CD4-positive, alpha-beta T cell treated with Interleukin-4 for 1 hour (primary cell): Measurements from ENCODE around the gene SERINC5.
"Not testable (repeated sequence)": the region's sequence is repeated elsewhere in the genome, so short reads cannot be mapped to it uniquely, and the experiment has no call there.

Source experiments
- DNase-seq, 2 donors: peaks; one replicate each; pipeline ENCODE4 v3.0.0-alpha.2; 2020 to 2022

The SERINC5 gene

DNA sequence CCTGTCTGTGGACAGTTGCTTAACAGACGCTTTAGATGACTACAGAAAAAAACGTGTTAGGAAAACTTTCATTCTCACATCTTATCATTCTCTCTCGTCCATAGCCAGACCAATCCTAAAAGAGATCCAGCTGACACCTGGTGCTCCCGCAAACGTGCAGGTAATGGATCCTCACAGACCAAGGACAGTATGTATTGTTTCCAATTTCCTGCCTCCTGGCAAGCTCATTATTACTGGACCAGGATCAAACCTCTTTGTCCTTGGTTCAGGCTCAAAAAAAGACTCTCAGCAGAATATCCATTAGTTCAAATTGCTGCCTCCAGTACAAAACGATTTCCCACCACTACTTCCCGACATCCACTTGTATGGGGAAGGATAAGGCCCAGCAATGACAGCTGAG is 62.4 kb downstream of the SERINC5 start:
- DNase-seq = no peak

DNA sequence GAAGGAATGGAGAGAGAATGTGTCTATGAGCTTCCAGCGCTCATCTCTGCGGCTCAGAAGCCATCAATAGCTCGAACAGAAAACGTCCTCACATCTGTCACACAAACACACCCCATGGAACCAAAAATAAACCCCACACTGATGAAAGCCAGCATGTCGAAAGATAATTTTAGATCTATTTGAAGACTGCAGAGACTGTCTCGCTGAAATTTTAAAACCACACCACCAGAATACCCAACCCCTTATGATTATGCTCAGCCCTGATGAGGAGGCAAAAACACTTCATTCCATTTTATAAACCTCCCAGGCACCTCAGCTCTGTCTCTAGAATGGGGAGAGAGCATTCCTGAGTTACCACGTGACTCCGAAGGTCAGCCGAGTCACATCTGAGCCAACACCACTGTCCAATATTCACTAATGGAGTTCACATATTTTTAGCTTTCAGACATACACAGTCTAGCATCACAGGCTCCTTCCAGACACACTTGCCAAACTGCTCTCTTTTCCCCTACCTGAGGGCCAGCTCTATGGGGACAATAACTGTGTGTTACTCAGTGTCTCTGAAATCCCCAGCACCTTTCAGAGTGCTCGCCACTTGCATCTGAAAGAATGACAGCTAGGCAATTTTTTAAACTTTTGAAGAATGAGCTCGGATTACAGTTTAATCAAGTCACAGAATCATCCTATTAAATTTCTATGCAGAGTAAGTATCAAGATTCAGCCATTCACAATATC is 63.2 kb downstream of the SERINC5 start:
- peak in 1 of 2 donors; percentile 48 for DNase-seq

GRCh38 chr5:80191991-80192398 is 63.9 kb downstream of the SERINC5 start:
- peak; percentile 72 to 74 for DNase-seq

DNA sequence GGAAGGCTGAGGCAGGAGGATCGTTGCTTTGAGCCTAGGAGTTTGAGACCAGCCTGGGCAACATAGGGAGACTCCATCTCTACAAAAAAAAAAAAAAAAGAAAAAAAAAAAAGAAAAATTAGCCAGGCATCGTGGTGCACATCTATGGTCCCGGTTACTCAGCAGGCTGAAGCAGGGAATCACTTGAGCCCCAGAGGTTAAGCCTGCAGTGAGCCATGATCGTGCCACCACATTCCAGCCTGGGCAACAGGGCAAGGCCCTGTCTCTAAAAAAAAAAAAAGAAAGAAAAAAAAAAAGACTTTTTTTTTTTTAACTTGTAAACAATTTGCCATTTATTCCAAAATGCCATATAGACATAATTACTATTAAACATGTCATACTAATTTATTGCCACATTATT is 64.5 kb downstream of the SERINC5 start:
- DNase-seq = no peak

- DNase-seq = peak in 1 of 2 donors; percentile 55
Measured at GRCh38 chr5:80190960-80191359, 64.9 kb downstream of the SERINC5 start.

DNA sequence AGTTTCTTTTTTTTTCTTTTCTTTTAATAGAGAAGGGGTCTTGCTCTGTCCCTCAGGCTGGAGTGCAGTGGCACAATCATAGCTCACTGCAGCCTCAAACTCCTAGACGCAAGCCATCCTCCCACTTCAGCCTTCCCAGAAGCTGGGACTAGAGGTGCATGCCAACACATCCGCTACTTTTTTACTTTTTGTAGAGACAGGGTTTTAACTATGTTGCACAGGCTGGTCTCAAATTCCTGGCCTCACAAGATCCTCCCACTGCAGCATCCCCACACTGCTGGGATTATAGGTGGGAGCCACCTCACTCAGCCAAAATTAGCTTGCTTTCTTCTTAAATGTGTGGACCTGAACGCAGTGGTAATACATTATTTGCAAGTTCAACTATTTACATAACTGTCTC is 66.1 kb downstream of the SERINC5 start:
- DNase-seq = no peak

DNA sequence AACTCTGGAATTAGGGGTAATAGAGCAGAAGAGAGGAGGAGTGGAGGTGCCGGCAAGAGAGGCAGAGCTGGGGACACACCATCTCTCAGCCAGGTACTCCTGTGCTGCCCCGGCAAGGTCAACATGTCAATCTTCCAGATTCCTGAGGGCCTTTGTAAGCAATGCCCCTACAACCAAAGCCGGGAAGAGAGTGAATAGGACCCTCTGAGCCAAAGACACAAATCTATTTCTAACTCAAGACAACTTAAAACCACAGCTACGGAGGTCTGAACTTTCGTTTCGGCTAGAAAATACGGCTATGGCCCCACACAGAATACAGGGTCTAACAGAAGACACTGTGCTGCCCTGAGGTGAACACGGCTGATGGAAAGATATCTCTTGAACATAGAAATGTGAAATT is 66.6 kb downstream of the SERINC5 start:
- DNase-seq = peak in 1 of 2 donors; percentile 35

GRCh38 chr5:80187421-80188090 is 68.3 kb downstream of the SERINC5 start:
- DNase-seq = no peak

GRCh38 chr5:80185535-80185934 is 70.3 kb downstream of the SERINC5 start:
- DNase-seq = not testable (repeated sequence)

GRCh38 chr5:80185095-80185494 is 70.8 kb downstream of the SERINC5 start:
- no peak for DNase-seq

GRCh38 chr5:80184235-80185023 is 71.4 kb downstream of the SERINC5 start:
- no peak for DNase-seq

DNA sequence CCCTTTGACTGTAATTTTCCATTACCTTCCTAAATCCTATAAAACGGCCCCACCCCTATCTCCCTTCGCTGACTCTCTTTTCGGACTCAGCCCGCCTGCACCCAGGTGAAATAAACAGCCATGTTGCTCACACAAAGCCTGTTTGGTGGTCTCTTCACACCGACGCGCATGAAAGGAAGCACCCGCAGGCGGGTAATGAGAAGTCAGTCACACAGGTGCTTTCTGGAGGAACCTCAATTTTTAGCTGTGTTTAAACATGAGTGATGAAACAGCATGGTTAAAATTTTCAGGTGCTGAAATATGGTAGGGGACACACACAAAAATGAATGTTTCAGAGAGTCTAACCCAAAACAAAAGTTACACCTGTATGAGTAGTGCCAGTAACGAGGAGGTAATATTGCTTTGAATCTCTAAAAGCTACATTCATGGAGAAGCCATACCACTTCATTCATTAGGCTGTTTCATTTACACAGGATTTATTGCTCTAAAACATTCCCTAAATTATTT is 72.1 kb downstream of the SERINC5 start:
- DNase-seq = peak; percentile 34 to 45

- DNase-seq = no peak
Measured at GRCh38 chr5:80182809-80183580, 72.9 kb downstream of the SERINC5 start.

DNA sequence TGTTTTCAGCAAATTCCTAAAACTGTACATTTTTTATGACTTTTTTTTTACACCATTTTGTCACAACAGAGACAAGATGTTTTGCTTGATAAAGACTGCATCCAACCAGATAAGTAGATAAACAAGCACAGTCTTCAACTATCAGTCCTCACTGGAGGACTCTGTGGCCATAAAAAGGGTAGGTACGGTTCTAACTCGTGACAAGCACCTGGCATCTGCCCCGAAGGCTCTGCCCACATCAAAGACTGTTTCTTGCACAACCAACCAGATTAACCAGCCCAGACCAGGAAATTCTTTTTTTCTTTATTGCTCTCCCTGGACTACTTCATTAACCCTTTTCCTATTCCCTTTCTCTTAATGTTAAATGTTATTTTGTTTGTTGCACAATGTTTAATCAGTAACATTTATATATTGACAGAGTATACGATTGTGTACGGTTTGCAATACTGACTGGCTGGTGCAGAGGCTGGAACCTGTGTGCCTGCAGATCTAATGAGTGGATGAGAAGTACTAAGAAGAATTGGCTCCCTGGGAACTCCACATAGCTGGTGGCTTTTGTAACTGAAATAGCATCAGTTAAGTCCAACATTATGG is 74.1 kb downstream of the SERINC5 start:
- DNase-seq = peak; percentile 59 to 79

GRCh38 chr5:80177236-80177635 is 78.6 kb downstream of the SERINC5 start:
- no peak for DNase-seq

GRCh38 chr5:80175337-80175736 is 80.5 kb downstream of the SERINC5 start:
- no peak for DNase-seq

DNA sequence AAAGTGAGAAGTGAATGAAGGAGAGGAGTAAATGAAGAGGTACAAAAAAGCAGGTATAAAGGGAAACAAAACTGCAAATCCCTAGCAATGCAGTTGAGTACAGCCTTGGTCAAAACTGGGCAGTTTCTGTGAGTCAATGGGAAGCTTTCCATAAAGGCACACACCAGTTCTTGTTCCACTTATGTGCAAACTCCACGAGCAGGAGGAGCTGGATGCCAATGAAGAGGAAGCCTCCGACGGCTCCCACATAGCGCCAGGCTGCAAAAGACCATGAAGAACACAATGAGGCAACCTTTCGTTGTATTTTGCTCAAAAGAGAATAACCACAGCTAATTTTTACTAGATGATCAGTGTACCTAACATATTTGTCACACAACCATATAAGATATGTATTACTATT is 81.1 kb downstream of the SERINC5 start:
- DNase-seq = no peak

DNA sequence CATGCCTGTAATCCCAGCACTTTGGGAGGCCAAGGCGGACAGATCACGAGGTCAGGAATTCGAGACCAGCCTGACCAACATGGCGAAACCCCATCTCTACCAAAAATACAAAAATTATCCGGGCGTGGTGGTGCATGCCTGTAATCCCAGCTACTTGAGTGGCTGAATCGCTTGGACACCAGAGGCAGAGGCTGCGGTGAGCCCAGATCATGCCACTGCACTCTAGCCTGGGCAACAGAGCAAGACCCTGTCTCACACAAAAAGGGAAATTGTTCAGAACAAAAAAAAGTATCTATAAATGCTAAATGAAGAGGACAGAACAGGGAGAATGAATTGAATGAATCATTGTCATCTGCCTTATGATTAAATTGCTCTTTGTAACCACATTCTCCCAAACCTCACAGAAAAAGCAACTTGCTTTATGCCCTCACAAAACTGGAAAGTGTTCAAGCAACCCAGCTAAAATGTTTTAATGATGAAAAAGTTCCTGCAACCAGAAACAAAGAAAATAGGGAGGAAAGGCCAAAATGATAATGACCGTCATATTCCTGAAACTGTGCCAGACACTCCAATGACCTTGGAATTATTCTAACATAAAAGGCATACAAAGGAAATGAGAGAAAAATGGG is 83.7 kb downstream of the SERINC5 start:
- no peak for DNase-seq

- DNase-seq = no peak
Measured at GRCh38 chr5:80170117-80170535, 85.7 kb downstream of the SERINC5 start.

DNA sequence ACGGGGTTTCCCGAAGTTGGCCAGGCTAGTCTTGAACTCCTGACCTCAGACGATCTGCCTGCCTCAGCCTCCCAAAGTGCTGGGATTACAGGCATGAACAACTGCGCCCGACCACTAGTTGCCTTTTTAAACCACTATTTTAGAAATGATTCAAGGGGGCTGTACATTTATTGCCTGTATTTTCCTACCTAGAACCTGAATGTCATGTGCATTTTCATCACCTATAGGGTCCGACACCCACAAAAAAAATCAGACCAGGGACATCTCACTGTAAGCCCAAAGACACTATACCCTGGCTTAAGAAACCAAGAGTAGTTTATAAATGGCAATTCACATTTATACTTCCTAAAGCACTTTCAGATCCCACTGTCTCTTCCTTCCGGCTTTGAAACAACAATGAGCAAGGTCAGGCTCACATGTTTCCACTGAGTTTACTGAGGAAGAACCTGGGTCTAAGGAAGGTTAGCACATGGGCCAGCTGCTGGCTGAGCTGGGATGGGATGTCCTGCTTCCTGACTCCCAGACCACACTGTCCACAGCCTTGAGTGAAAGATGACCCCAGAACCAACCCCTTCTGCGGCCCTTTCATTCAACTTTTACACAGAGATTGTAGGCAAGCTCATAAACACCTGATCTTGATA is 87.3 kb downstream of the SERINC5 start:
- no peak for DNase-seq

GRCh38 chr5:80165452-80165851 is 90.4 kb downstream of the SERINC5 start:
- no peak for DNase-seq
